AG04449 (cell line): ENCODE data around the gene KDM1B.
"Not testable (repeated sequence)": the region's sequence is repeated elsewhere in the genome, so short reads cannot be mapped to it uniquely, and the experiment has no call there.

Experiments
- CTCF ChIA-PET: fragments of 350-600 bp; formaldehyde crosslinking; extraction: SDS; loops from one replicate; lab custom pipeline; 2021; ENCODE audit warnings: antibody characterized with exemption; lab: Yijun Ruan, JAX
- POLR2A ChIA-PET: fragments of 400-600, 350-600 bp; formaldehyde crosslinking; extraction: SDS; loops from one replicate; lab custom pipeline; 2020; ENCODE audit warnings: antibody characterized with exemption, inconsistent platforms; lab: Yijun Ruan, JAX
- DNase-seq: peaks from one replicate; pipeline ENCODE4 v3.0.0-alpha.2; 2010; ENCODE audit warnings: low read depth, low spot score
- H3K4me3 ChIP-seq: 2 replicates; pipeline ENCODE4 v1.5.1; 2011; ENCODE audit warnings: low read depth, mild to moderate bottlenecking, control low read depth, low read length
- CTCF ChIP-seq: IDR thresholded peaks from one replicate; pipeline ENCODE4 v1.5.1; 2011; ENCODE audit warnings: mild to moderate bottlenecking, moderate library complexity, low read length, control low read depth, inconsistent platforms; ENCODE audit not compliant: insufficient read depth; ENCODE audit errors: missing control alignments

The KDM1B gene

DNA sequence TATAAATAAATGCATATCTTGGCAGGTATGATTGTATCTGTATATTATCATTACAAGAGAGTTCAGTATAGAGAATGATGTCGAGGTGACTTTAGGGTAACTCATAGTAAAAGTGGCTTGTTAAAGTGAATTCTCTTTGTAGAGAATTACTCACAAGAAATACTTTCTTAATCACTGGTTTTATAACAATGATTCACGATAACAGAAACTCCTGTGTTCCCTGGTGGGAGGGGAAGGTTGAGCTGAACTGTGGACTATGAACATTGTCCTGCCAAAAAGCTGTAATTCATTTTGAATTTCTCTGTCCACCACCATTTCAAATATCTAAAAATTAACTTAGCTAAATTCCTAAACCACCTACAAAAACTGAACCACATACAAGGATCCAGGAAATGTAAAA, 8.1 kb upstream of the KDM1B start:
- POLR2A ChIA-PET = no interaction called here
- no peak for TF ChIP-seq CTCF
- no peak for DNase-seq
- CTCF ChIA-PET = no interaction called here
- no peak overlapping the region for H3K4me3 ChIP-seq

- POLR2A ChIA-PET = no interaction called here
- no peak for TF ChIP-seq CTCF
- CTCF ChIA-PET = no interaction called here
- no peak overlapping the region for H3K4me3 ChIP-seq
- DNase-seq = no peak
Observed at GRCh38 chr6:18147616-18148015, 7.6 kb upstream of the KDM1B start.

DNA sequence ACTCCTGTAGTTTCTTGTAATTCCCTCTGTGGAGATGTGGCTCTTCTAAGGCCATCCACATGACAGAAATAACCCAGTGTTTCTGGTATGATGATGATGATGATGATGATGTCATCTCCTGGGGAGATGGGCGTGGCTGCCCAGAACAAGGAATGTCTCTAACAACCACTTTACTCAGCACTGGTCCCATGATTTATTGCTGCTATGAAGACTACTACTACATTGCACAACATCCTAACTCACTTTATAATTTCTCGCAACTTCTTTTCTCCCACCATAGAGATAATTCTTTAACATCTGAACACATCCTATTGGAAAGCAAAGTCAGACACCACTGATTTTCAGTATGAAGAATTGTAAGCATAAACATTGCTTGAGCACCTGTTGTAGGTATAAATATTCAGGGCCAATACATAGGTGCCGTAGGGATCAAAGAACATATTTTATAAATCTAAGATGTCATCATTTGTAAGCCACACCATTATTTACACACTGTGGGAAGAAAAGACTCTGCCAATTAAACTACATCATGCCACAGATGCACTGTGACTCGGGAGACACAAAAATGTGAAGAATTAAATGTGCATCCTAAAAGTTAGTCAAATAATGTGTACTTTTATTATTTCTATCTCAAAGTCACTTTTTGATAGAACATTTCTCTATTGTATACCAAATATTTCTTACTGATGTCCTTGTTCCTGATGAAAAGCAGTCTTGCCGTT, 6.8 kb upstream of the KDM1B start:
- TF ChIP-seq CTCF = no peak
- ChIA-PET POLR2A (no interaction called here), CTCF (no interaction called here)
- peak; percentile 86 for DNase-seq
- no peak overlapping the region for H3K4me3 ChIP-seq

- DNase-seq, POLR2A ChIA-PET, H3K4me3 ChIP-seq: not testable (repeated sequence)
- CTCF ChIA-PET = interaction anchor here (1.4 kb wide), 1 partner anchor 30 kb away, joined by 4 read pairs; no protein-coding TSS in a partner anchor
Observed at GRCh38 chr6:18151391-18151790, 3.8 kb upstream of the KDM1B start.

DNA sequence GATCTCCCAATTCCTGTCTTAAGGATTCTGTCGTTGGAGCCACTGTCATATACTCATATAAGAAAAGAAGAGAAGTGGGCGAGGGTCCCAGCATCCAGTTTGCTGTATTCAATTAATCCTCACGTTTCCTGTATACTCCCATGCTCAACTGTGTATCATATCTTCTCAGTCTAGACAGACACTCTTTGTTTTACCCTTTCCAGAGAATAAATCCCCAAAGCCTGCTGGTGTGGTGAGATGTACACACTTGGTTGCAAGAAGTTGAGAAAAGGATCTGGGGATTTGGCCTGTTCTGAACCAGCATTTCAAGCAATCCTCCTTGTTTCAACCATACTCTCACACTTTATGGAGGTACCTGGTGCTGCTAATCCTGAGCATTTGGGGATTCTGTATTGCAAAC, 3.4 kb upstream of the KDM1B start:
- no peak for TF ChIP-seq CTCF
- DNase-seq = no peak
- no peak overlapping the region for H3K4me3 ChIP-seq
- CTCF ChIA-PET = interaction anchor here (1.0 kb wide), 1 partner anchor 31 kb away, joined by 4 read pairs; no protein-coding TSS in a partner anchor
- POLR2A ChIA-PET = no interaction called here

- ChIA-PET CTCF (no interaction called here), POLR2A (interaction anchor here (1.0 kb wide), 1 partner anchor 31 kb away, joined by 3 read pairs; the partner anchor contains the start of gene NHLRC1)
- DNase-seq = no peak
- H3K4me3 ChIP-seq = no peak overlapping the region
- no peak for TF ChIP-seq CTCF
Observed at GRCh38 chr6:18153311-18153703, 1.9 kb upstream of the KDM1B start.
